Colonic mucosa (tissue), 4 donors: ENCODE results near the gene ZNF277. TPM values are rescaled to one million over a fixed set of nuclear protein-coding genes. Genes with fewer than 3 reads are reported as not detected.

Source experiments
- DNase-seq: peaks from one replicate; pipeline ENCODE4 v3.0.0-alpha.2; 2020
- H3K27ac ChIP-seq: fragments of 200-600 bp; one replicate; pipeline ENCODE4 v1.8.0; 2021
- H3K27me3 ChIP-seq: fragments of 200-600 bp; one replicate; pipeline ENCODE4 v1.8.0; 2021
- H3K36me3 ChIP-seq: fragments of 200-600 bp; one replicate; pipeline ENCODE4 v1.8.0; 2021
- H3K4me1 ChIP-seq: fragments of 200-600 bp; one replicate; pipeline ENCODE4 v1.8.0; 2021; ENCODE audit warnings: mild to moderate bottlenecking
- H3K4me3 ChIP-seq: fragments of 200-600 bp; one replicate; pipeline ENCODE4 v1.8.0; 2021
- H3K9ac ChIP-seq, 2 donors: one replicate each; pipeline ENCODE4 v1.7.0; 2013; ENCODE audit warnings: control low read depth in 2 of 2, low read depth in 2 of 2, low read length in 2 of 2
- H3K9me3 ChIP-seq: fragments of 200-600 bp; one replicate; pipeline ENCODE4 v1.8.0; 2021
- intact Hi-C: fragments of 100-400 bp; cut with DNase I; formaldehyde crosslinking; loops from one replicate; pipeline ENCODE4 v1.14.1; 2022
- total RNA-seq, 2 donors: library from RNA; stranded (reverse); fragmentation: NEBNext Ultra II Directional in 1 of 2; extraction: Animal tissue kit (Norgen Biotek cat#: 25700) in 1 of 2; gene quantifications; one replicate each; pipeline ENCODE4 v1.2.1, GENCODE V29; 2021
- TF ChIP-seq, protein P1 (sequence below): fragments of 200-600 bp; IDR thresholded peaks from one replicate; pipeline ENCODE4 v1.8.0; 2022; ENCODE audit warnings: antibody characterized with exemption, mild to moderate bottlenecking
- donor health status: healthy.
- donor health status: DM: no; HTN: no; CAD: no.
- donor health status: DM: no; HTN: no; CAD: no.

ZNF277 gene
- total RNA-seq, 2 donors from 2014 or later = 14.1 to 27.4 TPM

- no peaks in the 10 kb centered on the region for H3K27me3 ChIP-seq
- H3K4me3 ChIP-seq = no peak overlapping the region
- H3K4me1 ChIP-seq = no peaks in the 10 kb centered on the region
- H3K27ac ChIP-seq = no peak overlapping the region
- no peak overlapping the region for H3K9ac ChIP-seq
- no peaks in the 10 kb centered on the region for H3K9me3 ChIP-seq
- H3K36me3 ChIP-seq = no peaks in the 10 kb centered on the region
- no peak for DNase-seq
- intact Hi-C loops = no loop called here
- TF ChIP-seq, protein P1, sequence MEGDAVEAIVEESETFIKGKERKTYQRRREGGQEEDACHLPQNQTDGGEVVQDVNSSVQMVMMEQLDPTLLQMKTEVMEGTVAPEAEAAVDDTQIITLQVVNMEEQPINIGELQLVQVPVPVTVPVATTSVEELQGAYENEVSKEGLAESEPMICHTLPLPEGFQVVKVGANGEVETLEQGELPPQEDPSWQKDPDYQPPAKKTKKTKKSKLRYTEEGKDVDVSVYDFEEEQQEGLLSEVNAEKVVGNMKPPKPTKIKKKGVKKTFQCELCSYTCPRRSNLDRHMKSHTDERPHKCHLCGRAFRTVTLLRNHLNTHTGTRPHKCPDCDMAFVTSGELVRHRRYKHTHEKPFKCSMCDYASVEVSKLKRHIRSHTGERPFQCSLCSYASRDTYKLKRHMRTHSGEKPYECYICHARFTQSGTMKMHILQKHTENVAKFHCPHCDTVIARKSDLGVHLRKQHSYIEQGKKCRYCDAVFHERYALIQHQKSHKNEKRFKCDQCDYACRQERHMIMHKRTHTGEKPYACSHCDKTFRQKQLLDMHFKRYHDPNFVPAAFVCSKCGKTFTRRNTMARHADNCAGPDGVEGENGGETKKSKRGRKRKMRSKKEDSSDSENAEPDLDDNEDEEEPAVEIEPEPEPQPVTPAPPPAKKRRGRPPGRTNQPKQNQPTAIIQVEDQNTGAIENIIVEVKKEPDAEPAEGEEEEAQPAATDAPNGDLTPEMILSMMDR = no peak
Measured at GRCh38 chr7:112360681-112361080, 154.2 kb downstream of the ZNF277 start.

DNA sequence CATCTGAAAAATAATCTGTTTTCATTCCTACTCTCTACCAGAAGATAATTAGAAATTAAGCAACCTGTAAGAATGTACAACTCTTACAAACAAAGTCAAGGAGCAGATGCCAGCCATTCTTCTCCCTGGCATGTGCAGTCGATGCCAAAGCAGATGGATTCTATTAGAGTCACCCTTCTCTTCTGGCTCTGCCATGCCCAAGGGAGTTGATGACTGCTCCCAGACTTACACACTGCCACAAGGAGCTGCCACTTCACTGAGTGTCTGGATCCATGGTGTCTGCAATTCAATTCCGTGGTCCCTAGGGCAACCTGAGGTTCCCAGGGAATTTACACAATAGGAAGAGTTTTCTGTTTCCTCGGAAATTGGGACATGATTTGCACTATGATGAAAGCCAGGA, 154.7 kb downstream of the ZNF277 start:
- Histone ChIP-seq H3K4me3 (no peak overlapping the region), H3K4me1 (no peaks in the 10 kb centered on the region), H3K36me3 (no peaks in the 10 kb centered on the region), H3K27me3 (no peaks in the 10 kb centered on the region), H3K9ac (no peak overlapping the region), H3K27ac (no peak overlapping the region), H3K9me3 (no peaks in the 10 kb centered on the region)
- DNase-seq = no peak
- TF ChIP-seq, protein P1 = no peak
- intact Hi-C loops = no loop called here

DNA sequence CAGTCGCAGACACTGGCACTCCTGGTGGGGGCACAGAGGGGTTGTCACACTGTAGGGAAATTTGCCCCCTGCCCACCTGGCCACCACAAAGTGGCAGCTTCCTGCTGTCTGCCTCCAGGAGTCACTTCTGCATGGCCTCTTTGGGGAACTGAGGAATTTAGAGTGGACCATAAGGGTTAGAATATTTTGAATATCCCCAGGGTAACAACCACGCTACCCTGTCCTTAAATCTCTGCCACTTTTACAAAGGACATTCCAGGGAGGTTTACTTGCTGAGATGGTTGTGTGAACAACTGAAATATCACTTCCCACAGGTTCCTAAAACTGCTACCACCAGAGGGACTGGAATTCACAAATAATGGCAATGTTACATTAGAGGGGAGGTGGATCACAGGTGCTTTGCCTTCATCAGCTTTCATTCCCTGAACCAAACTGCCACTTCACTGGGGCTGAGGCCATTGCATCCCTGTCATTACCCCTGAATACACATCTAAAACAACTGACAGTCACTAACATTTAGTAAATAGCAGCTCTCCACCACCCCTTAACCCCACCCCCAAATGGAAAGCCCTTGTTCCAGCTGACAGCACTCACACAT, 155.7 kb downstream of the ZNF277 start:
- Histone ChIP-seq H3K9ac (no peak overlapping the region), H3K4me1 (no peaks in the 10 kb centered on the region), H3K27ac (no peak overlapping the region), H3K9me3 (no peaks in the 10 kb centered on the region), H3K4me3 (no peak overlapping the region), H3K36me3 (no peaks in the 10 kb centered on the region), H3K27me3 (no peaks in the 10 kb centered on the region)
- intact Hi-C loops = no loop called here
- TF ChIP-seq, protein P1 = no peak
- no peak for DNase-seq

- Histone ChIP-seq H3K9me3 (no peaks in the 10 kb centered on the region), H3K4me3 (no peak overlapping the region), H3K4me1 (no peaks in the 10 kb centered on the region), H3K36me3 (no peaks in the 10 kb centered on the region), H3K9ac (no peak overlapping the region), H3K27me3 (no peaks in the 10 kb centered on the region), H3K27ac (no peak overlapping the region)
- no peak for DNase-seq
- TF ChIP-seq, protein P1 = no peak
- intact Hi-C loops = no loop called here
Measured at GRCh38 chr7:112362731-112363131, 156.2 kb downstream of the ZNF277 start.

DNA sequence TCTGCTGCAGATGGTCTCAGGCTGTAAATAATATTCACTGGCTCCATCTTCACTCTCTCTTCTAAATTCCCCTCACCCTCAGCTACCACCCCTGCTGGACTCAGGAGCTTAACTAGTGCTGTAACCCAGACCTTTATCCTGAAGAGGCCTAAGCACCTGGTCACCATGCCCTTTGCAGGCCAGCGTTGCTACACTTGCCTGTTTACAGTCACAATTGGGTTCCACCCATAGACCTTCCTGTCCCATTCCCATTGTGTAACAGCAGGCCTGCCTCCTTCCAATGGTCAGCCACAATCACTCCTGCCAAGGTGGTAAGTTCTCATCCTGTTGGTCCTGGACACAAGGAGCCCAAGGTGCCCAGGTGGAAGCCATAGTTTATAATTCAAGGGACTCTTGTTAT, 157.9 kb downstream of the ZNF277 start:
- TF ChIP-seq, protein P1 = no peak
- no peak overlapping the region for H3K4me3 ChIP-seq

More for the DNA sequence above, 157.9 kb downstream of the ZNF277 start:
- H3K27ac ChIP-seq = no peak overlapping the region
- no peaks in the 10 kb centered on the region for H3K9me3 ChIP-seq
- no peaks in the 10 kb centered on the region for H3K4me1 ChIP-seq
- intact Hi-C loops = no loop called here
- H3K9ac ChIP-seq = no peak overlapping the region
- no peaks in the 10 kb centered on the region for H3K36me3 ChIP-seq
- DNase-seq = no peak
- H3K27me3 ChIP-seq = no peaks in the 10 kb centered on the region
